Activated CD8-positive, alpha-beta memory T cell treated with anti-CD3 and anti-CD28 coated beads, Interleukin-2, amount 50 U/mL, for 4 hours (primary cell): ENCODE data around the gene GLP1R.

ENCODE experiments used
- DNase-seq: peaks from one replicate; pipeline ENCODE4 v3.0.0-alpha.2; 2020

GLP1R gene

GRCh38 chr6:39047434-39048327 is 900 bp upstream of the GLP1R start:
- DNase-seq = no peak

GRCh38 chr6:39049575-39050283 is 1.1 kb downstream of the GLP1R start:
- DNase-seq = no peak

GRCh38 chr6:39050453-39051112 is 2.0 kb downstream of the GLP1R start:
- no peak for DNase-seq

DNA sequence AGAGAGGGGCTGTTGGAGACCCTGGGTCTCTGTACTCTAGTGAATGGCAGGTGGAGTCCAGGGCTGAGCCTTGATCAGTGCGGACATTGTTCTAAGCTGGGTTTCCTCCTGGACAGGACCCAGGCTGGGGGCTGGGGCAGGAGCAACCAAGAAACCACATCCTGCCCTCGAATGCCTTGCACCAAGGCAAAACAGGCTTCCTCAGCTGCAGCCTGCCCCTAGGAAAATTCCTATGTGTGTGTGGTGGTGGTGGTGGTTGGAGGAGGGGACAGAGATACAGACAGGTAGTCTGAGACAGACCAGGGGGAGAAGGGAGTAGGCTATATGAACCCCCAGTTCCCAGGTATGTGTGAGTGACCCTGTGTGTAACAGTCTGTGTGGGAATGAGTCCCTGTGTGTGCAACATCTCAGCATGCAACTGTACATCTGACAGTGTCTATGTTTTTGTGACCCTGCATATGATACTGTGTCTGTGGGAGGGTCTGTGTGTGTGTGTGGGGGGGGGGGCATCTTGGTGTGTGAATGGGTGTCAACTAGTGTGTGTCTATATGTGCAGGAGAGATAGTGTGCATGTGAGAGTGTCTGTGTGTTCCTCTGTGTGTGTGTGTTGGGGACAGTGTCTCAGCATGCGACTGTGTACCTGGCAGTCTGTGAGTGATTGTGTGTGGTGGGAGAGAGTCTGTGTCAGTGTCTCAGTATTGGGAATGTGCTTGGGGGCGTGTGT is 3.0 kb downstream of the GLP1R start:
- DNase-seq = no peak

GRCh38 chr6:39053016-39053624 is 4.5 kb downstream of the GLP1R start:
- no peak for DNase-seq

GRCh38 chr6:39053854-39054576 is 5.4 kb downstream of the GLP1R start:
- DNase-seq = no peak

GRCh38 chr6:39054577-39055142 is 6.1 kb downstream of the GLP1R start:
- DNase-seq = no peak

GRCh38 chr6:39055661-39056060 is 7.1 kb downstream of the GLP1R start:
- no peak for DNase-seq

DNA sequence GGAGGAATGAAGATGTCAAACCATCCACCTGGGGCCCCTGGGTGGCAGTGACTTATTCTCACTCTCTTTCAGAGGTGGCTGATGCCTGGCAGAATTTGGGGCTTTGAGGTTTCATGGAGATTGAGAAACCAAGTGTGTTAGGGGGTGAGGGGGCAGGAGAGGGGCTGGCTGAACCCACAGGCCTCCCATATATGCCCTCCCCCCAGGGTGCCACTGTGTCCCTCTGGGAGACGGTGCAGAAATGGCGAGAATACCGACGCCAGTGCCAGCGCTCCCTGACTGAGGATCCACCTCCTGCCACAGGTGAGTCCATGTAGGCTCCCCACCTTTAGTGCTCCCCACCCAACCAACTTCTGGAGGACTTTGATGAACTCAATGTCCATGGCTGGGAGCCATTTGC is 7.6 kb downstream of the GLP1R start:
- DNase-seq = no peak

DNA sequence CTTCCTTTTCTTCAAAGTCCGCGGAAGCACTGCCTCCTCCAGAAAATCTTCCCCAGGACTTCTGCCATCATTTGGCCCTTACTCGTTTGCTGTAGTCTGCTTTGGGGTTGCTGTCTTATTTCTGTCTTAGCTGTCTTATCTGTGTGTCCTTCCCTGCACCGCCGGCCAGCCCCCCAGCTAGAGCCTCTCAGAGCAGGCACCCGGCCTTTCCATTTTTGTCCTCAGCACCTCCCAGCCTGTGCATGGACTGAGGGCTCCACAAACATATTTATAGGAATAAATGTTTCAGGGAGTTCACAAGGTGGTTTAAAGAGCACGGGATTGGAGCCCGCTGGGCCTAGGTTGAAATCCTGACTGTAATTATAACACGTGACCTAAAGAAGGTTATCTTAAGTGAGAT is 8.1 kb downstream of the GLP1R start:
- no peak for DNase-seq

GRCh38 chr6:39057251-39058155 is 8.9 kb downstream of the GLP1R start:
- no peak for DNase-seq

DNA sequence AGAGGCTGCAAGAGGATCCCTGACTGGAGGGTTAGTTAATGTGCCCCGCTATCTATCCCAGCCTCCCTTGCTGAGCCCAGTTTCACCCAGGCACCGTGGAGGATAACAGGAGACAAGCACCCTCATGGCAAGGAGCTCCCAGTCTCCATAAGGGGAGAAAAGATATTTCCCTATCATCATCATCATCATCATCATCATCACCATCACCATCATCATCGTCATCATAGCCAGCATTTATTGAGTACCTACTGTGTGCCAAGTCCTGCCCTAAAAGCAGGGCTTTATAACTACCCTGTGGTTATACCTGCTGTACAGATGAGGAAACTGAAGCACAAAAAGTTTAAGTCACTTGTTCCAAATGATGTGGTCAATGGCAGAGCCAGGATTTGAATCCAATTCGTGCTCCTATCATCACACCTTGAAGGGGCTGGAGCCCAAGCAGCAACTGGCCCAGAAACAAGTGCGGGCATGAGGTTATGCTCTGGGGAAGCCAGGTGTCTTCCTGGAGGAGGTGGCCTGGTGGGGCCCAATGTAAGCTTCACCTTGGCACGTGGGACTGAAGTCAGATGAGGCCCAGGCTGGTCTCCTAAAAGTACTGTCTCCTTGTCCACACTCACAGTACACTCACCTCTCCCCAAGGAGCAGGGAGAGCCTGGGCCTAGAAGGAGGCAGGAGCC is 10.0 kb downstream of the GLP1R start:
- no peak for DNase-seq

DNA sequence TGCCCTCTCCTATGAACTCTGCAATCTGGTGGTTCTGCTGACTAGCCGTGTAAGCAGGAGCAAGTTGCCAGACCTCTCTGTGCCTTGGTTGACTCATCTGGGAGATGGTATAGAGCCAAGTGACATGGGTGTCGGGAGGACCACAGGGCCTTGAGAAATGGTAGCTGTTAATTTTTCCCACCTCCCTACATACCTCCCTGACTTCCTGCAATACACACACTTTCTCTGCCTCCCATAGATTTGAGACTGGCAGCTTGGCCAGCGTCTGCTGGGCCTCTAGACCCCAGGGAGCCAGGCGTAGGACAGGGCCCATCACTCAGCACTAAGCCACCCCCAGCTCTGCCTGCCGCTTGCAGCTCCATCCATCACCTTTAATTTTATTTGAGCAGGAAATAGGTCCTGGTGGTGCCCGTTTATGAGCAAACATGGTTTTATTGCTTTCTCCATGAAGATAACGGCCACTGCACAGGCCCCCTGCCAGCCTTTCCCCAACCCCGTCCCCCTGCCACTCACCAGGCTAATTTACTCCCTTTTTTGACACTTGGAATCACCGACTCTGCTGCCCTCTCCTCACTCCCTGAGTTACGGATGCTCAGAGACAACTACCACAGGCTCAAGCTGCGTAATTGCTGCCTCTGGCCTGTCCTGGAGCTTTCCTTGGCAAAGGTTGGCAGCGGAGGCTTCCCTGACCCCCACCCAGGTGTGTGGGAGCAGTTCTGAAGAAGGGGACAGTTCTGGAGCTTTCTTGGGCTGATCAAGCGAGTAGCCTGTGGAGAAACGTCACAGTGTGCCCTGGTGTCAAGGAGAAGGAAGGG is 11.1 kb downstream of the GLP1R start:
- DNase-seq = no peak

GRCh38 chr6:39060467-39061160 is 12.0 kb downstream of the GLP1R start:
- no peak for DNase-seq

- no peak for DNase-seq
These were observed 12.6 kb downstream of the GLP1R start for GRCh38 chr6:39061182-39061581.

DNA sequence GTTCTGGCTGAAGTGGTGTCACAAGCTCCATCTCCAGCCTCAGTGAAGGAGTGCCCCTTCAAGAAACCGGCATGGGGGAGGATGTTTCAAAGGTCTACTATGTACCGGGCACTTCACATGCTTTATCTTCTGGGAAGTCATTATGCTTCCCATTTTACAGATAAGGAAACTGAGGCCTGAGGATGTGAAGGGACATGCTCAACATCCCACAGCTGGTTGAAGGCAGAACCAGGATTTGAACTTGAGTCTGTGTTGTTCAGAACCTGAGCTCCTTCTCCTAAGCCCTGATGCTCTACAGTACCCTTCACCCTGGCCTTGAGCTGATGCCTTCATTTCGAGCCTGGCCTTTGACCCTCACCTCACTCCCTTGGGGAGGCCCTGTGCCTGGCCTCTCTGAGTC is 13.0 kb downstream of the GLP1R start:
- DNase-seq = no peak

DNA sequence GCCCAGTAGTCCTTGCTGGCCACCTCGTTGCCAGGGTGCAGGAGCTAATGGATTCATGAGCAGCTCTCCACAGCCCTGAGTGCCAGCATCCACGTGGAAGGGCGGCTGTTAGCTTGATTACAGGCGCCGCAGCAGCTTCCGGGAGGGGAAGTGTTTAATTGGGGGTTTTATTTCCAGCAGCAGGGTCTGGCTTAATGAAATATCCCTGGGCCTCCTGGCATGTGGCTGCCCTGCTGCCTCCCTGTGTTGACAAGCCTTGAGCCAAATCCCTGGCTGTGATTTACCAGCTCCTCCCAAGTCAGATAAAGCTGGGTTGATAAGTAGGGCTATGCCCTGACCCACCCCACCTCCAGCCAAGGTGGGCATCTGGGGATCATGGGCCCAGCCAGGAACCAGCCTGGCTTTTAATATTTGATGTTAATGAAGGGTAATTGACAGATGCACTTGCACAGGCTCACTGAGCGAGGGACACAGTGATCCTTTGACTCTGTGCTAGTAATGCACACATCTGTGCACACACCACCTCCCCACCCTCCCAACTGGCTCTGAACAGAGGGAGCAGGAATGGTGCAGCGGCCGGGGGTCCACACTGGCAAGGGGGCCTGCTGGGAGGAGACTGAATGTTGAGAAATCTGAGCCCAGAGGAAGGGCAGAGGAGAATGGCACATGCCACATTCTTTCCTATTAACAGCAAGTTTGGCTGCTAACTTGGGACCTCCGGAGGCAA is 13.6 kb downstream of the GLP1R start:
- no peak for DNase-seq

- DNase-seq = no peak
These were observed 14.9 kb downstream of the GLP1R start for GRCh38 chr6:39063526-39063925.
